WTC11 (cell line): Measurements from ENCODE around the gene SPATA6. TPM values are rescaled to one million over a fixed set of nuclear protein-coding genes. Genes with fewer than 3 reads are reported as not detected.

ENCODE experiments used
- ATAC-seq: fragments of 200-7000 bp; cut with Tn5 transposase; 2 replicates; pipeline ENCODE4 v1.10.0; 2021; ENCODE audit warnings: mild to moderate bottlenecking, moderate library complexity
- CTCF ChIA-PET: fragments of 300-600 bp; sonication (Branson Sonifier 250); formaldehyde crosslinking; loops from one replicate; lab custom pipeline; 2021; ENCODE audit warnings: antibody characterized with exemption; lab: Charles Lee
- POLR2A ChIA-PET: fragments of 350-600 bp; sonication (Branson Sonifier 250); formaldehyde crosslinking; loops from one replicate; lab custom pipeline; 2021; ENCODE audit warnings: antibody characterized with exemption; lab: Charles Lee
- DNase-seq: peaks from one replicate; pipeline ENCODE4 v3.0.0; 2021; ENCODE audit warnings: low spot score
- H3K27ac Mint-ChIP-seq: 2 replicates; pipeline ENCODE4 v1.8.0; 2021; ENCODE audit warnings: mixed read lengths
- H3K27me3 Mint-ChIP-seq: 2 replicates; pipeline ENCODE4 v1.8.0; 2021; ENCODE audit warnings: low read depth, mild to moderate bottlenecking, moderate library complexity, mixed read lengths
- H3K36me3 Mint-ChIP-seq: 2 replicates; pipeline ENCODE4 v1.8.0; 2021; ENCODE audit warnings: mixed read lengths
- H3K4me1 Mint-ChIP-seq: 2 replicates; pipeline ENCODE4 v1.8.0; 2022; ENCODE audit warnings: mixed read lengths
- H3K4me3 Mint-ChIP-seq: 2 replicates; pipeline ENCODE4 v1.8.0; 2021; ENCODE audit warnings: mild to moderate bottlenecking, moderate library complexity, mixed read lengths
- H3K9me3 Mint-ChIP-seq: 2 replicates; pipeline ENCODE4 v1.8.0; 2021; ENCODE audit warnings: mixed read lengths
- ATF1 ChIP-seq: sonication (generic); formaldehyde crosslinking; IDR thresholded peaks from 2 replicates; pipeline ENCODE4 v1.8.1; 2023; ENCODE audit warnings: mild to moderate bottlenecking, moderate library complexity, missing genetic modification reagents
- ELF4 ChIP-seq: sonication (generic); formaldehyde crosslinking; IDR thresholded peaks from 2 replicates; pipeline ENCODE4 v1.8.1; 2022; ENCODE audit warnings: low read depth, mild to moderate bottlenecking, moderate library complexity, missing genetic modification reagents
- EMX1 ChIP-seq: fragments of 250-450 bp; sonication (Bioruptor Pico); IDR thresholded peaks from 2 replicates; pipeline ENCODE4 v1.8.0; 2021; ENCODE audit warnings: mild to moderate bottlenecking
- GABPB1 ChIP-seq: sonication (generic); formaldehyde crosslinking; IDR thresholded peaks from 2 replicates; pipeline ENCODE4 v1.8.1; 2023; ENCODE audit warnings: mild to moderate bottlenecking, missing genetic modification reagents
- HMGA2 ChIP-seq: fragments of 250-450 bp; sonication (Bioruptor Pico); IDR thresholded peaks from 2 replicates; pipeline ENCODE4 v1.4.0; 2021; ENCODE audit warnings: mild to moderate bottlenecking, moderate library complexity
- JAZF1 ChIP-seq: fragments of 250-450 bp; sonication (Bioruptor Pico); IDR thresholded peaks from 2 replicates; pipeline ENCODE4 v1.9.0; 2021; ENCODE audit warnings: moderate library complexity, mild to moderate bottlenecking, inconsistent platforms
- JUN ChIP-seq: sonication (generic); formaldehyde crosslinking; IDR thresholded peaks from 2 replicates; pipeline ENCODE4 v1.8.0; 2023; ENCODE audit warnings: mild to moderate bottlenecking, missing genetic modification reagents
- NR1H2 ChIP-seq: sonication (generic); formaldehyde crosslinking; IDR thresholded peaks from 2 replicates; pipeline ENCODE4 v1.9.0; 2021; ENCODE audit warnings: mild to moderate bottlenecking, moderate library complexity, missing genetic modification reagents
- RORB ChIP-seq: fragments of 250-450 bp; sonication (Bioruptor Pico); IDR thresholded peaks from 2 replicates; pipeline ENCODE4 v1.9.0; 2021; ENCODE audit warnings: mild to moderate bottlenecking
- SMAD4 ChIP-seq: sonication (generic); formaldehyde crosslinking; IDR thresholded peaks from 2 replicates; pipeline ENCODE4 v1.8.0; 2022; ENCODE audit warnings: mild to moderate bottlenecking, missing genetic modification reagents
- SOX15 ChIP-seq: fragments of 250-450 bp; sonication (Bioruptor Pico); IDR thresholded peaks from 2 replicates; pipeline ENCODE4 v1.9.0; 2021; ENCODE audit warnings: mild to moderate bottlenecking
- TEAD4 ChIP-seq: sonication (generic); formaldehyde crosslinking; IDR thresholded peaks from 2 replicates; pipeline ENCODE4 v1.8.0; 2022; ENCODE audit warnings: mild to moderate bottlenecking, missing genetic modification reagents
- total RNA-seq: library from RNA; stranded (reverse); gene quantifications from 3 replicates; pipeline ENCODE4 v1.2.3, GENCODE V29; 2021
- TF ChIP-seq, protein P1 (sequence below): sonication (generic); formaldehyde crosslinking; IDR thresholded peaks from 2 replicates; pipeline ENCODE4 v1.8.1; 2022; ENCODE audit warnings: low read depth, missing genetic modification reagents, borderline replicate concordance
- TF ChIP-seq, protein P2 (sequence below): sonication (generic); formaldehyde crosslinking; IDR thresholded peaks from 2 replicates; pipeline ENCODE4 v1.8.1; 2023; ENCODE audit warnings: mild to moderate bottlenecking, missing genetic modification reagents, borderline replicate concordance
- TF ChIP-seq, protein P3 (sequence below): sonication (generic); formaldehyde crosslinking; IDR thresholded peaks from 2 replicates; pipeline ENCODE4 v1.8.1; 2022; ENCODE audit warnings: mild to moderate bottlenecking, moderate library complexity, missing genetic modification reagents
- TF ChIP-seq, protein P4 (sequence below): sonication (generic); formaldehyde crosslinking; IDR thresholded peaks from 2 replicates; pipeline ENCODE4 v1.8.1; 2023; ENCODE audit warnings: mild to moderate bottlenecking, moderate library complexity, missing genetic modification reagents
- TF ChIP-seq, protein P5 (sequence below): fragments of 250-450 bp; sonication (Bioruptor Pico); IDR thresholded peaks from 2 replicates; pipeline ENCODE4 v1.8.0; 2021; ENCODE audit warnings: mild to moderate bottlenecking
- TF ChIP-seq, protein P6 (sequence below): sonication (generic); formaldehyde crosslinking; IDR thresholded peaks from 2 replicates; pipeline ENCODE4 v1.8.1; 2022; ENCODE audit warnings: missing genetic modification reagents, borderline replicate concordance
- TF ChIP-seq, protein P7 (sequence below): sonication (generic); formaldehyde crosslinking; IDR thresholded peaks from 2 replicates; pipeline ENCODE4 v1.8.1; 2023; ENCODE audit warnings: mild to moderate bottlenecking, missing genetic modification reagents
- TF ChIP-seq, protein P8 (sequence below): sonication (generic); formaldehyde crosslinking; IDR thresholded peaks from 2 replicates; pipeline ENCODE4 v1.8.0; 2023; ENCODE audit warnings: missing genetic modification reagents, mild to moderate bottlenecking, borderline replicate concordance

The SPATA6 gene
- total RNA-seq, 1 experiment from 2014 or later, result 17.7 TPM

DNA sequence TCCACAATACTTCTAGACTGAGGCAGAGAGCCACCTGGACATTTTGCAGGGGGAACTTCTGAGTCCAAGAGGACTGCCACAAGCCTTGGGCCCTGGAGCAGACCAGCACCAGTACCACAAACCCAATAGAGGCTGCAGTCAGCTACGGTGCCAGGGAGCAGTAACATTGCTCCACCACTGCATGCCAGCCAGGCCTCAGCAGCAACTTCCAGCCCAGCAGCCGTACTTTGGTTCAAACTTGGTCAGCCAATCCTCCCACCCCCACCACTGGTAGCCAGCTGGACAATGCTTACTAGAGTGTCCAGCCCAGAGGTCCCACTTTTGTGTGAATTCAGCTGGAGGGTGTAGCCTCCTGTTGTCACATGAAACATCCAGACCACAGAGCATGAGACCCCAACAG is 142.1 kb downstream of the SPATA6 start (continued):
- TF ChIP-seq, protein P1, sequence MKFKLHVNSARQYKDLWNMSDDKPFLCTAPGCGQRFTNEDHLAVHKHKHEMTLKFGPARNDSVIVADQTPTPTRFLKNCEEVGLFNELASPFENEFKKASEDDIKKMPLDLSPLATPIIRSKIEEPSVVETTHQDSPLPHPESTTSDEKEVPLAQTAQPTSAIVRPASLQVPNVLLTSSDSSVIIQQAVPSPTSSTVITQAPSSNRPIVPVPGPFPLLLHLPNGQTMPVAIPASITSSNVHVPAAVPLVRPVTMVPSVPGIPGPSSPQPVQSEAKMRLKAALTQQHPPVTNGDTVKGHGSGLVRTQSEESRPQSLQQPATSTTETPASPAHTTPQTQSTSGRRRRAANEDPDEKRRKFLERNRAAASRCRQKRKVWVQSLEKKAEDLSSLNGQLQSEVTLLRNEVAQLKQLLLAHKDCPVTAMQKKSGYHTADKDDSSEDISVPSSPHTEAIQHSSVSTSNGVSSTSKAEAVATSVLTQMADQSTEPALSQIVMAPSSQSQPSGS (CRISPR knock-in tag), result no peak

DNA sequence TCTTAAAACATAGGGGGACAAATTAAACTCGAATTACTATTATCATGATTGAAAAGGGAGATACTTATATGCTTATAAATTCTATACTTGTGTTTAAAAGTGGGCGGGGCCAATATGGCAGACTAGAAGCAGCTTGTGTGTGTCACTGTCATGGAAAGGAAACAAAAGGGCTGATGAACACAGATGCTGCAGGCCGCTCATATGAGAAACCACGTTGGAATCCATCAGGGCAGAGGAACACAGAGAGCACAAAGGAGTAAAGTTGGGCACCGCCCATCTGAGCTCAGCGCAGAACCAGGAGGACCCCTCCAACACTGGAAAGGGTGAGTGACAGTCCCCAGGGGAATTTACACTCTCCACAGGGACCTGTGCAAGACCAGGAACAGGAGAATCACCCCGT is 142.5 kb downstream of the SPATA6 start:
- TF ChIP-seq EMX1 (no peak), SOX15 (CRISPR knock-in tag) (no peak), TEAD4 (CRISPR knock-in tag) (no peak), HMGA2 (no peak), NR1H2 (CRISPR knock-in tag) (no peak), GABPB1 (no peak), RORB (CRISPR knock-in tag) (no peak), JUN (CRISPR knock-in tag) (no peak), ATF1 (CRISPR knock-in tag) (no peak), JAZF1 (CRISPR knock-in tag) (no peak), SMAD4 (CRISPR knock-in tag) (no peak), ELF4 (no peak)
- TF ChIP-seq, protein P2, sequence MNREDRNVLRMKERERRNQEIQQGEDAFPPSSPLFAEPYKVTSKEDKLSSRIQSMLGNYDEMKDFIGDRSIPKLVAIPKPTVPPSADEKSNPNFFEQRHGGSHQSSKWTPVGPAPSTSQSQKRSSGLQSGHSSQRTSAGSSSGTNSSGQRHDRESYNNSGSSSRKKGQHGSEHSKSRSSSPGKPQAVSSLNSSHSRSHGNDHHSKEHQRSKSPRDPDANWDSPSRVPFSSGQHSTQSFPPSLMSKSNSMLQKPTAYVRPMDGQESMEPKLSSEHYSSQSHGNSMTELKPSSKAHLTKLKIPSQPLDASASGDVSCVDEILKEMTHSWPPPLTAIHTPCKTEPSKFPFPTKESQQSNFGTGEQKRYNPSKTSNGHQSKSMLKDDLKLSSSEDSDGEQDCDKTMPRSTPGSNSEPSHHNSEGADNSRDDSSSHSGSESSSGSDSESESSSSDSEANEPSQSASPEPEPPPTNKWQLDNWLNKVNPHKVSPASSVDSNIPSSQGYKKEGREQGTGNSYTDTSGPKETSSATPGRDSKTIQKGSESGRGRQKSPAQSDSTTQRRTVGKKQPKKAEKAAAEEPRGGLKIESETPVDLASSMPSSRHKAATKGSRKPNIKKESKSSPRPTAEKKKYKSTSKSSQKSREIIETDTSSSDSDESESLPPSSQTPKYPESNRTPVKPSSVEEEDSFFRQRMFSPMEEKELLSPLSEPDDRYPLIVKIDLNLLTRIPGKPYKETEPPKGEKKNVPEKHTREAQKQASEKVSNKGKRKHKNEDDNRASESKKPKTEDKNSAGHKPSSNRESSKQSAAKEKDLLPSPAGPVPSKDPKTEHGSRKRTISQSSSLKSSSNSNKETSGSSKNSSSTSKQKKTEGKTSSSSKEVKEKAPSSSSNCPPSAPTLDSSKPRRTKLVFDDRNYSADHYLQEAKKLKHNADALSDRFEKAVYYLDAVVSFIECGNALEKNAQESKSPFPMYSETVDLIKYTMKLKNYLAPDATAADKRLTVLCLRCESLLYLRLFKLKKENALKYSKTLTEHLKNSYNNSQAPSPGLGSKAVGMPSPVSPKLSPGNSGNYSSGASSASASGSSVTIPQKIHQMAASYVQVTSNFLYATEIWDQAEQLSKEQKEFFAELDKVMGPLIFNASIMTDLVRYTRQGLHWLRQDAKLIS (CRISPR knock-in tag), result no peak
- TF ChIP-seq, protein P3, sequence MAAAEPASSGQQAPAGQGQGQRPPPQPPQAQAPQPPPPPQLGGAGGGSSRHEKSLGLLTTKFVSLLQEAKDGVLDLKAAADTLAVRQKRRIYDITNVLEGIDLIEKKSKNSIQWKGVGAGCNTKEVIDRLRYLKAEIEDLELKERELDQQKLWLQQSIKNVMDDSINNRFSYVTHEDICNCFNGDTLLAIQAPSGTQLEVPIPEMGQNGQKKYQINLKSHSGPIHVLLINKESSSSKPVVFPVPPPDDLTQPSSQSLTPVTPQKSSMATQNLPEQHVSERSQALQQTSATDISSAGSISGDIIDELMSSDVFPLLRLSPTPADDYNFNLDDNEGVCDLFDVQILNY, result no peak
- TF ChIP-seq, protein P4, sequence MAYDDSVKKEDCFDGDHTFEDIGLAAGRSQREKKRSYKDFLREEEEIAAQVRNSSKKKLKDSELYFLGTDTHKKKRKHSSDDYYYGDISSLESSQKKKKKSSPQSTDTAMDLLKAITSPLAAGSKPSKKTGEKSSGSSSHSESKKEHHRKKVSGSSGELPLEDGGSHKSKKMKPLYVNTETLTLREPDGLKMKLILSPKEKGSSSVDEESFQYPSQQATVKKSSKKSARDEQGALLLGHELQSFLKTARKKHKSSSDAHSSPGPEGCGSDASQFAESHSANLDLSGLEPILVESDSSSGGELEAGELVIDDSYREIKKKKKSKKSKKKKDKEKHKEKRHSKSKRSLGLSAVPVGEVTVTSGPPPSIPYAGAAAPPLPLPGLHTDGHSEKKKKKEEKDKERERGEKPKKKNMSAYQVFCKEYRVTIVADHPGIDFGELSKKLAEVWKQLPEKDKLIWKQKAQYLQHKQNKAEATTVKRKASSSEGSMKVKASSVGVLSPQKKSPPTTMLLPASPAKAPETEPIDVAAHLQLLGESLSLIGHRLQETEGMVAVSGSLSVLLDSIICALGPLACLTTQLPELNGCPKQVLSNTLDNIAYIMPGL (CRISPR knock-in tag), result no peak
- TF ChIP-seq, protein P5, sequence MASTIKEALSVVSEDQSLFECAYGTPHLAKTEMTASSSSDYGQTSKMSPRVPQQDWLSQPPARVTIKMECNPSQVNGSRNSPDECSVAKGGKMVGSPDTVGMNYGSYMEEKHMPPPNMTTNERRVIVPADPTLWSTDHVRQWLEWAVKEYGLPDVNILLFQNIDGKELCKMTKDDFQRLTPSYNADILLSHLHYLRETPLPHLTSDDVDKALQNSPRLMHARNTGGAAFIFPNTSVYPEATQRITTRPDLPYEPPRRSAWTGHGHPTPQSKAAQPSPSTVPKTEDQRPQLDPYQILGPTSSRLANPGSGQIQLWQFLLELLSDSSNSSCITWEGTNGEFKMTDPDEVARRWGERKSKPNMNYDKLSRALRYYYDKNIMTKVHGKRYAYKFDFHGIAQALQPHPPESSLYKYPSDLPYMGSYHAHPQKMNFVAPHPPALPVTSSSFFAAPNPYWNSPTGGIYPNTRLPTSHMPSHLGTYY (CRISPR knock-in tag), result no peak
- TF ChIP-seq, protein P6, sequence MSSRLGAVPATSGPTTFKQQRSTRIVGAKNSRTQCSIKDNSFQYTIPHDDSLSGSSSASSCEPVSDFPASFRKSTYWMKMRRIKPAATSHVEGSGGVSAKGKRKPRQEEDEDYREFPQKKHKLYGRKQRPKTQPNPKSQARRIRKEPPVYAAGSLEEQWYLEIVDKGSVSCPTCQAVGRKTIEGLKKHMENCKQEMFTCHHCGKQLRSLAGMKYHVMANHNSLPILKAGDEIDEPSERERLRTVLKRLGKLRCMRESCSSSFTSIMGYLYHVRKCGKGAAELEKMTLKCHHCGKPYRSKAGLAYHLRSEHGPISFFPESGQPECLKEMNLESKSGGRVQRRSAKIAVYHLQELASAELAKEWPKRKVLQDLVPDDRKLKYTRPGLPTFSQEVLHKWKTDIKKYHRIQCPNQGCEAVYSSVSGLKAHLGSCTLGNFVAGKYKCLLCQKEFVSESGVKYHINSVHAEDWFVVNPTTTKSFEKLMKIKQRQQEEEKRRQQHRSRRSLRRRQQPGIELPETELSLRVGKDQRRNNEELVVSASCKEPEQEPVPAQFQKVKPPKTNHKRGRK (CRISPR knock-in tag), result no peak
- TF ChIP-seq, protein P7, sequence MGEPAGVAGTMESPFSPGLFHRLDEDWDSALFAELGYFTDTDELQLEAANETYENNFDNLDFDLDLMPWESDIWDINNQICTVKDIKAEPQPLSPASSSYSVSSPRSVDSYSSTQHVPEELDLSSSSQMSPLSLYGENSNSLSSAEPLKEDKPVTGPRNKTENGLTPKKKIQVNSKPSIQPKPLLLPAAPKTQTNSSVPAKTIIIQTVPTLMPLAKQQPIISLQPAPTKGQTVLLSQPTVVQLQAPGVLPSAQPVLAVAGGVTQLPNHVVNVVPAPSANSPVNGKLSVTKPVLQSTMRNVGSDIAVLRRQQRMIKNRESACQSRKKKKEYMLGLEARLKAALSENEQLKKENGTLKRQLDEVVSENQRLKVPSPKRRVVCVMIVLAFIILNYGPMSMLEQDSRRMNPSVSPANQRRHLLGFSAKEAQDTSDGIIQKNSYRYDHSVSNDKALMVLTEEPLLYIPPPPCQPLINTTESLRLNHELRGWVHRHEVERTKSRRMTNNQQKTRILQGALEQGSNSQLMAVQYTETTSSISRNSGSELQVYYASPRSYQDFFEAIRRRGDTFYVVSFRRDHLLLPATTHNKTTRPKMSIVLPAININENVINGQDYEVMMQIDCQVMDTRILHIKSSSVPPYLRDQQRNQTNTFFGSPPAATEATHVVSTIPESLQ (CRISPR knock-in tag), result no peak
- TF ChIP-seq, protein P8, sequence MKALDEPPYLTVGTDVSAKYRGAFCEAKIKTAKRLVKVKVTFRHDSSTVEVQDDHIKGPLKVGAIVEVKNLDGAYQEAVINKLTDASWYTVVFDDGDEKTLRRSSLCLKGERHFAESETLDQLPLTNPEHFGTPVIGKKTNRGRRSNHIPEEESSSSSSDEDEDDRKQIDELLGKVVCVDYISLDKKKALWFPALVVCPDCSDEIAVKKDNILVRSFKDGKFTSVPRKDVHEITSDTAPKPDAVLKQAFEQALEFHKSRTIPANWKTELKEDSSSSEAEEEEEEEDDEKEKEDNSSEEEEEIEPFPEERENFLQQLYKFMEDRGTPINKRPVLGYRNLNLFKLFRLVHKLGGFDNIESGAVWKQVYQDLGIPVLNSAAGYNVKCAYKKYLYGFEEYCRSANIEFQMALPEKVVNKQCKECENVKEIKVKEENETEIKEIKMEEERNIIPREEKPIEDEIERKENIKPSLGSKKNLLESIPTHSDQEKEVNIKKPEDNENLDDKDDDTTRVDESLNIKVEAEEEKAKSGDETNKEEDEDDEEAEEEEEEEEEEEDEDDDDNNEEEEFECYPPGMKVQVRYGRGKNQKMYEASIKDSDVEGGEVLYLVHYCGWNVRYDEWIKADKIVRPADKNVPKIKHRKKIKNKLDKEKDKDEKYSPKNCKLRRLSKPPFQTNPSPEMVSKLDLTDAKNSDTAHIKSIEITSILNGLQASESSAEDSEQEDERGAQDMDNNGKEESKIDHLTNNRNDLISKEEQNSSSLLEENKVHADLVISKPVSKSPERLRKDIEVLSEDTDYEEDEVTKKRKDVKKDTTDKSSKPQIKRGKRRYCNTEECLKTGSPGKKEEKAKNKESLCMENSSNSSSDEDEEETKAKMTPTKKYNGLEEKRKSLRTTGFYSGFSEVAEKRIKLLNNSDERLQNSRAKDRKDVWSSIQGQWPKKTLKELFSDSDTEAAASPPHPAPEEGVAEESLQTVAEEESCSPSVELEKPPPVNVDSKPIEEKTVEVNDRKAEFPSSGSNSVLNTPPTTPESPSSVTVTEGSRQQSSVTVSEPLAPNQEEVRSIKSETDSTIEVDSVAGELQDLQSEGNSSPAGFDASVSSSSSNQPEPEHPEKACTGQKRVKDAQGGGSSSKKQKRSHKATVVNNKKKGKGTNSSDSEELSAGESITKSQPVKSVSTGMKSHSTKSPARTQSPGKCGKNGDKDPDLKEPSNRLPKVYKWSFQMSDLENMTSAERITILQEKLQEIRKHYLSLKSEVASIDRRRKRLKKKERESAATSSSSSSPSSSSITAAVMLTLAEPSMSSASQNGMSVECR (CRISPR knock-in tag), result no peak
- Mint-ChIP-seq H3K27ac (no peak overlapping the region), H3K4me1 (no peaks in the 10 kb centered on the region), H3K4me3 (no peak overlapping the region), H3K9me3 (peaks cover 66% of the 10 kb centered on the region), H3K27me3 (no peaks in the 10 kb centered on the region; the same call in 1 of the 2 replicates), H3K36me3 (peaks cover 51% of the 10 kb centered on the region)
- no peak for DNase-seq
- no peak for ATAC-seq
- CTCF ChIA-PET, result no interaction called here
- POLR2A ChIA-PET, result no interaction called here
